ENCODE results near the gene CST7.
A peak's percentile ranks its signal among the peaks of the same experiment; 100 is the strongest.
"Not testable (repeated sequence)": the region's sequence is repeated elsewhere in the genome, so short reads cannot be mapped to it uniquely, and the experiment has no call there.

The CST7 gene

DNA sequence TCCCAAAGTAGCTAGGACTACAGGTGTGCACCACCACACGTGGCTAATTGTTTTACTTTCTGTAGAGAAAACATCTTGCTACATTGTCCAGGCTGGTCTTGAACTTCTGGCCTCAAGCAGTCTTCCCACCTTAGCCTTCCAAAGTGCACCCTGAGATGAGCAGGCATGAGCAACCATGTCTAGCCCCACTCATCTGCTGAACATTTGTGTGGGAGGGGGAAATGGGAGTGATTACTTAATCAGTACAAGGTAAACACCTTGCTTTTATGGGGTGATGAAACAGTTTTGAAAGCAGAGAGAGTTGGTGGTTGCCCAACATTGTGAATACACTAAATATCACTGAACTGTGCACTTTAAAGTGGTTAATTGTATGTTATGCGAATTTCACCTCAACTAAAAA is 38.2 kb downstream of the CST7 start:
- DNase-seq = peak; percentile 51

DNA sequence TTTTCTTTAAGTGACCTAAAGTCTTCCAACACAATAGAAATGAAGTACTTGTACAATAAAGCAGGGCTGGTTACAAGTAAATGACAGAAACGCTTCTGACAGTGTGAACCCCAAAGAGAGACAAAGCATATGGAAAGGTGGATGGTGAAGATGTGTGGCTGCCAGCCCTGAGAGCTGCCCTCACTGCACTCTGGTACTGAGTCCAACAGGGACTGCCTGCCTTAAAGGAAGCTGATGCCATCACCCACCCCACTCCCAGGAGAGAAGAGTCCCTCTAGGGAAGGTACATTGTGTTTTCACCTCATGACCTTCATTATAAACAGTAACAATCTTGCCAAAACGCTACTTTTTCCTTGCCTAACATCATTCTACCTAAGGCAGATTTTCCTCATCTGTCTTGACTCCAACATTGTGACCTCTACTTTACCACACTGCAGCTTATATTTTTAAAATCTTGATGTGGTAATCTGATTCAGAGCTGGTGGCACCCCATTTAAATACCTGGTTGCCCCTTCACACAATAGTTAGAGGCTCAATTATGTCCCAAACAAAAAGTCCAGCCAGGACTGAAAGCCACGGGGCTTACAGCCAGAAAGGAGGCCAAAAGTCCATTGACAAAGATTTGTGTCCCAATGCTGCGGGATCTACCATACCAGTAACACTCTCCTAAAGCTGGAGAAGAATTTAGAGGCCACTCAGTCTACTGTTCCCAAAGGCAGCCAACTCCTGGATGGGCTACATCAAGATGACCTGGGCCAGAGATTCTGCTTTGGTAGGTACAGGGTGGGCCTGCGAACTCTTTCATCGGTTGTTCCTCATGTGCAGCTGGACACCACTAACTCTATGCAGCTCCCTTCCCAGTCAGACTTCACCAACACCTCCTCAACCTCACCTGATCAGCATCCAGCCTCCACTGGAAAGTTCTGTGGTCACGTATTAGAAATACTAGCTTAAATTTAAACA is 39.1 kb downstream of the CST7 start:
- DNase-seq = no peak

DNA sequence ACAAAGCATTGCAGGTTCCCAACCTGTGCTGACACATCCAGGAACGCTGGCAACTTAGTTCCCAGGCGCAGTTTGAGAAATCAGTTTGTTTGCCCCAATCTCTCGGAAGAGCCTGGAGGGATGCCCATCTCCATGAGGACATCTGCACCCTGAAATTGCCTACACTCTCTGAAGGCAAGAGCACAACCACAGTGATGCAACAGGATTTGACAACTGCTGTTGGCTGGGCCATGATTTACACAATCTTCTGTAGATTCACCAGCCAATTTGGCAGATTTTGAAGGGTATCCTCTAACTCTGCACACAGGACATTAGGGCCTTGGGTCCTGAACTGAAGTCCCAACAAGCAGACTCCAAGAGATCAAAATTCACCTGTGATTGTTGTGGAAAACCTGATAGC is 40.1 kb downstream of the CST7 start:
- no peak for DNase-seq

DNA sequence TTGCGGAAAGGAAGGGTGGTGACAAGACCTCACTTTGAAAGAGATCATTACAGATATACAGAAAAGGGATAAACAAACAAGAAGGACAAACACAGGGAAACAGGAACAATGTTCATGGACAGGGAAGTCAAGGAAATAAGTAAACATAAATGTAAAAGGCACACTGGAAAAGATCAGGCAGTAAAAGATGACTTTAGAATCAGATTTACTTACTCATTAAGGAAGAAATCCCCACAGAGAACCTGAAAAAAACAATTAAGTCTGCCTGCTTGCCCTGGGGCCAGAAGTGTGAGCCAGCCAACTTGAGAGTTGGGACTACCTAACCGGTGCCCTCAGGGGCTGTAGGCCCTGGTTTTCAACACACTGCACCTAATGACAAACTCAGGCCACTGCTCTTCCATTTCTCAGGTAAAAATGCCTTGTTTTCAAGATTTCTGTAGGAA is 41.8 kb downstream of the CST7 start:
- DNase-seq = no peak

DNA sequence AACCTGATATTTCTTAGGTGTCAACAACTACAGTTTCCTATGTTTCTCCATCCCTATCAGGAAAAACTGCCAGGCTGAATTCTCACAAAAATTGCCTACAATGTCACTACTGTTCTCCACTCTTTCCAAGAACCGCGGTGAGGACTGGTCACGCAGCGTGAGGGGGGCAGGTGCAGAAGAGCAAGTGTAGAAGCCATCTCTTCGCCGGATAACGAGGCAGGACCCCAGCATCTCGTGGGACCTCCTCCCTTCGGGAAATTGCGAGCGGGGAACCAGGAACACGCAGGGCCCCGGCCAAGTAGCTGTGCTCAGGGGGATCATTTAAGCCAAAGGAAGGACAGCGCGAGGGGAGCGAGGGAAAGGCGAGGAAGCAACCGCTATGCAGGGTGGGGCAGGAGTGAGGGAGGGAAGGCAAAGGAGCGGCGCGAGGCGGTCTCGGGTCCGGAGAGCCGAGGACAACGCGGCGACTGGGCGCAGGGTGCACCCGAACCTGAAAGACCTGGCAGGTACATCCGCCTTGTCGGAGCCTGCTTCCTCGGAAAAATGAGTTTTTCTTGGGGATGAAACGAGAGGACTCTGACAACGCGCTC is 42.9 kb downstream of the CST7 start:
- DNase-seq = peak; percentile 22

DNA sequence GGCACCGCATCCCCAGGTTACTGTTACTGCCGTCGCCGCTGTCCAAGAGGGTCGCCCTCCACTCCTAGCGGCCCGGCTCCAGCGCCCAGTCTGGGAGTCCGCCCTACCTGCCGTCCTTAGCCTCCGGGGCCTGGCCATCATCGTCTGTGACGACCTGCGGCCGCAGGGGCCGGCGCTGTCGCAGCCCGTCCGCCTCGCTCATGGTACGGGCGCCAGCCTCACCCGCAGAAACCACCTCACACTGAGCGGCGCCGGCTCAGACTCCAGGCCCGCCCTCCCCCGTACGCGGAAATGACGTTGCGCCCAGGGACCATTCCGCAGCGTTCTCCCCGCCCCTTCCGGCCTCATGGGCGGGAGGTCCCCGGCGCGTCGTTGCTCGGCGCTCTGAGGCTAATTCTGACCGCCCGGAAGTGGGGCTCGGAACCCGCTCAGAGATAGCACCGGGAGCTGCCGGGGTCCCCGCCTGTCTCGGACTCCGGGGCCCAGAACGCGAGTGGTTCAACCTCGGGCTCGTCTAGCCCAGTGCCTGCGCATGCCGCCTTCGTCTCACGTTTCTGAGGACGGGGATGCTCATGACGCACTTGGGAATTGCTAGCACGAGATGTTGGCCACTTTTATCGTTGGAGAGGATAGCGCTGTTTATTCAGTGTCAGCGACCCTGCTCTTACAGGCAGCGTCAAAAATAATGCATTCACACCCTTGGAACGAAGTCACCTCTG is 43.6 kb downstream of the CST7 start, which contains the start of gene APMAP:
TSS of gene APMAP (minus strand) at position 265 of the 719 bp plus-strand sequence. CDS start at position 202, 63 bp downstream.
- DNase-seq = peak; percentile 97

DNA sequence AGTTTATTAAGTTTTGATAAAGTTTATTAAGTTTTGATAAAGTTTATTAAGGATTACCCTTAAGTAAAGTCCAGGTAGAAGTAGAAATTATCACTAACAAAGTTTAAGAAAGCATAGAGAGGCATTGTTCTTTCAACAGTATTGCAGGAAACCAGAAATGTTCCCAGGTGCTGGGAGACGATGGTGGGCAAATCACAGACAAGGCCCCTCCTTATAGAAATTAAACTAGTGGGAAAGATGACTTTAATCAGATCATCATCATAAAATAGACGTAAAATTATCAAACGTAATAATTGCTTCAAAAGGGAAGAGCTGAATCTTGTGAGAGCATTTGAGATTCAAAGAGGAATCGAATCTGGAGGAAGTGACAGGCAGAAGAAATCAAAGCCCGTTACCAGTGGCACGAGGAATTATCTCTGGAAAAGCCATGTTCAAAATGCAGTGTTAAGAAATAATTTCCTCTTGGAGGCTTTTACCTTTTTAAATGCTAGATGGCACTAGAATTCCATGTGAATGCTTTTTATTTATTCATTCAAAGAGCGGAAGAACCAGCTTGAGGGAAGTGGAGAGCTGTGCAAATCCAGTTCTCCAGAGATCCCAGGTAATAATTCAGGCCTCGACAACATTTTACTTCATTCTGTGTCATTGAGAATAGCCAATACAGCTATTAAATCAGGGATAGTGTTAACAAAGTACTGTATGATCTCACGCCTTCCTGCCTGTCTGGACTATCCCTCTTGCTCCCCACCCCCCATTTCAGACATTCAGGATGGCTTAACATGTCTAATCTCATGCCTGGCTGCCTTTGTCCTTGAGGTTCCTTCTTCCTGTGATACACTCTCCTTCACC is 44.5 kb downstream of the CST7 start:
- no peak for DNase-seq

DNA sequence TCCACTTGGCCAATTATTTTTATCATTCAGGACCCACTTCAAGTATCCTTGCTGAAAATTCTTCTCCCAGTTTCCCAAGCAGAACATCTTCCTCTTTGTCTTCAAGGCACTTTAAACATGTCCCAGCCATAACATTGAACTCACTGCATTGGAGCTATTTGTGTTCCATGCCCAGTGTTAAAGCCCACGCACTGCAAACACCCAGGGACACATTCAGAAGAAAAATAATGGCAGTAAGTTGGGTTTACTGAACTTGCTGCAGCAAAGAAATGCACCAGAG is 45.1 kb downstream of the CST7 start:
- DNase-seq = no peak

DNA sequence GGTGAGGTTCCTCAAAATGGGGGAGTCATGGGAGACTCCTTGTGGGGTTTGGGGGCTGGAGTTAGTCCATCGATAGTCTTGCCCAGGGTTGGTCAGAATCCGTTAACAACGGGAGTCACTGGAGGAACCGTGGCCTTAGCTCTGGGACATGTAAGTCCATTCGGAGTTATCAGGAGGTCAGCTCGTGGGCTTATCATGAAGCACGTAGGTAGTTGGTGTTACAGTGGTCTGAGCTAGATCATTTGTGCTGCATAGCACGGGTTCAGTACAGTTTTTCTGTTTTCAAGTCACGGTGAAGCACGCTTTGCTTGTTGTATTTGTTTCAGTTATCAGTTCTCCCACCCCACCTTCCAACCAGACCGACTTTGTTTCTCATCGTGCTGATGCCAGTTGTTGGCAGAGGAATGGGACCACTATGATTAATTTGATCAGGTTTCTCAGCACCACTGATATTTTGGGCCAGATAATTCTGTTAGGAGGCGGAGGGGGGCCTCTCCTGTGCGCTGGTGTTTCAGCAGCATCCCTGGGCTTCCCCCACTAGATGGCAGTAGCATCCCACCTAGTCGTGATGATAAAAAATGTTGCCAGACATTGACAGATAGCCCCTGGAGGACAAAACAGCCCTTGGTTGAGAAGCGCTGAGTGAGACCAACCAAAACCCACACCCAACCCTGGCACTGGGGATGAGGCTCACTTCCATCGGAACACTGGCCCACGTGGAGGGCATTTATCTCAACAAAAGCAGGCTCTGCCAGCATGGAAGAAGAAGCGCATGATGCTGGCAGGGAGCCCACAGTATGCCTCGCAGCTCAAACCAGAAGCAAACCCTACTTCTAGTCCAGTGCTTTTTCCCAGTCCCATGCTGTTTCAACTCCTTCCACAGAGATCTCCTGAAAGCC is 45.6 kb downstream of the CST7 start:
- DNase-seq = peak; percentile 89

DNA sequence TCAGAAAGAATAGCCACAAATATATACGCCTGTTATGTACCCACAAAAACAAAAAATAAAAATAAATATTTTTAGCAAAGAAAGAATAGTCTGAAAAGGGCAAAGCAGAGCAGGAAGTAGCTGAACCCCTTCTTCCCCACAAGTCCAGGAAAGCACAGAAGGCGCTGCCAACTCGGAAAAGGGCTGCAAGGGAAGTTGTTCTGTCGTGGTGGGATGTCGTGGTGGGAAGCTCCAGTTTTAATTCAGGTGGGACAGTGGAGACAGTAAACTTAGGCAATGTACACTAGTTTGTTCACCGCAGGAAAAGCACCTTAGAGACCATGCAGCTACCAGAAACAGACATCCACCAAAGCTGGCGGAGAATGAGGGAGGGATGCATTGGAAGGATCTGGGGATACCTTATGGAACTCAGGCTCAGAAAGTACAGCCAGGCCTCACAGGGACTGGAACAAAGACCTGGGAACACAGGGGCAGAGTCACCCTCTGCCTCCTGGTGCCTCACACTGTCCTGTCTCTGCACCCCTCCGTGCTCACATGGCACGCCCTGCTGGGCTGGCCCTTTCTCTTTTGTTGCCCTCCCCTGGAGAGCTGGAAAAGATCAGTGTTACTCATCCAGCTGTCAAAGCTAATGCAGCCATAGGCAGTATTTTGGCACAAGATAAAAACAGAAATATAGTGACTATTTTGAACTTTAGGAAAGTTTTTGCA is 46.8 kb downstream of the CST7 start:
- DNase-seq = no peak

DNA sequence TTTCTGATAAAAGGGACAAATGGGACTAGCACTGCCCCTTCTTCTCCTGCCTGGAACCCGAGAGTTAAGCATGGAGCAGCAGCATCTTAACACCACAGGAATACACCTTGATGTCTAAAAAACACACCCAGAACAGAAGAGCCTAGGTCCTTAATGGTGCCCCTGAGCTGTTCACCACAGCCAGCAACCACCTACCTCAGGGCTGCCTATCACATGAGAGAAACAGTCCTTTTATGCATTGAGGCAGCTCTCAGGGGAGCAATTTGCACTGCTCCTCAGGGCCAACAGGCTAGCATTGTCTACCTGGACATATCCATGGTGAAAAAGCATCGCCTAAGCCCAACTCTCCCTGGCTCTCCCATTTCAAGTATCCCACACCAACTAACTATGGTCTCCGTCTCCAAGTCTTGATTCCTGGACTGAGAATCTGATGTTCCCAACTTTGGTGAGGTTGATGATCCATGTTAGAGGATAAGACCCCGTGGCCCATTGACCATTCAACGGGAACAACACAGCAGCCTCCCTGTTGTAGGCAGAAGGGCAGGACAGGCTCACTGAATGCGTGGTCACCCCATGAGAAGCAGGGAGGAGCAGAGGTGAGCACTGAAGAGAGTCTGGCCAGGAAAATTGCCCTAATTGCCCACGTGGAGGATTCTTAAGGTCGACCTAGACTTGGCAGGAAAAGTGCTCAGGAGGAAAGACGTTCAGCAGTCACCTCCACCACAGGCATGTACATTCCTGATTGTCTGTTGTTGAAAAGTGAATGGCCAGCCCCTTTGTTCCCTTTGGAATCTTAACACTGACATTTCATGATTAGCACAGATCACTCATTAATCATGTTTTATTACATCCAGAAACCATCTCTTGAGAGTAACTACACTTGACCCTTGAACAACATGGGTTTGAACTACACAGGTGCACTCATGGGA is 47.6 kb downstream of the CST7 start:
- DNase-seq = no peak

DNA sequence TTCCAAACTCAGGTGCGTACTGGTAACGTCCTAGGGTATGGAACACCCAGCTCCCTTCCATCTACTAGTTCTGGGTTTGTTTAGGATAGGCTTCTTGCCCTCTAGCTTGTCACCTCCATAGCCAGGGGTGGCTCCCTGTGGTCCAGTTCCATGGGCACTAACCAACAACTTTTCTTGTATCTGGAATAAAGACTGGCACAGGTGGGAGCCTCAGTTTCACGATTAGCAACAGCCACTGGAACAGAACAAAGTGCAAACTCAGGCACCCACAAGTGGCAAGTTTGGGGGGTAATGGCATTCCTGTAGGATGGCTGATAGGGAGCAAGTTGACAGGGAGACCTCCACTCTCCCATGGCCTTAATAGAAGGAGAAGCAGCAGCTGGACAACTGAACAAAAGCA is 49.1 kb downstream of the CST7 start:
- DNase-seq = no peak

DNA sequence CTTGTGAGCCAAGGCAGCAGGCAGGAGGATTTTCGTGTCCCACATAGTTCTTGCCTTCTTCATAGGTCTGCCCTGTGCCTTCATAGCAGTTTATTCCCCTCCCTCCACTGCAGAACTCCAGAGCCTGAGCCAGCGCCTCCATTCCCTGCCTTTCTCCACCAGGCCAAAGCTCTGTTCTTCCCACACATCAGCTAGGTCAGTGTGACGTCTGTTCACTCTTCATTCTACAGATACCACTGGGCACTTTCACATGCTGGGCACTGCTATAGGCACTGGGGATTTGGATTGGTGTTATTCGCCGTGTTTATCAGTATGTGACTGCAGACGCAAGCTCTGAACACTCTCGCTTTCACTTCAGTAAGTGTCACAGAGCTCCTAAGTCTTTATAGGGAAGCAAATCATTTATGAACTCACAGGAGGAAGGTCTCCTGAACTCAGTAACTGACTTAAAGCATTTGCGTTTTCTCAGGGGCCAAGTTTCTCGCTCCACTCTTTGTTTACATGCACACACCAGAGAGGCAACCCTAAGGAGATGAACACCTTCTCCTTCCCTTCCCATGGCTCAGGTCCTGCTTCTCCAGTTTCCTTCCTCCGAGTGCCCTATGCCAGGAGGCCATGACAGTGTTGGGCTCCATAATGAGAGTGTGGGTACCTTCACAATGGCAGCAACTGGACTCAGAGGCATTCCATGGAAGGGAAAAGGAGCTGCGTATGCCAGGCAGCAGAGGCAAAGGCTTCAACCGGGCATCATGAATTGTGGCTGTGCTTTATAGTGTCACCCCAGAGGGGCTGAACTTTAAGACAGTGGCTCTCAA is 49.8 kb downstream of the CST7 start:
- no peak for DNase-seq

DNA sequence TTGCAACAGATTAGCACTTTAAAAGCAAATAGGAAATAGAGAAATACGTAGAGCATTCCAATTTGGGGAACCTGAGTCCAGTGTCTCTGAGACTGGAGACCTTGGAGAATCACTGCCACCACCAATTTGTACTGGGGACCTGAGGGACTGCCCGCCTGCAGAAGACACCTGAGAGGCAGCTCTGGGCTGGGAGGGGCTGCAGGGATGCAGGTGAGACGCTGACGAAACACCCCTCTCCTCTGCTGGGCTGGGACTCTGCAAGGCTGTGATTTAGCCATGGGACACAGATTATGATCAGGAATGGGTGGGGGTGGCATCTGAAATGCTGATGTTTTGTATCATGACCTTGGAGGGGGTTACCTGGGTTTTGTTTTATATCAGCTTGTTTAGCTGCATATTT is 50.5 kb downstream of the CST7 start:
- no peak for DNase-seq

DNA sequence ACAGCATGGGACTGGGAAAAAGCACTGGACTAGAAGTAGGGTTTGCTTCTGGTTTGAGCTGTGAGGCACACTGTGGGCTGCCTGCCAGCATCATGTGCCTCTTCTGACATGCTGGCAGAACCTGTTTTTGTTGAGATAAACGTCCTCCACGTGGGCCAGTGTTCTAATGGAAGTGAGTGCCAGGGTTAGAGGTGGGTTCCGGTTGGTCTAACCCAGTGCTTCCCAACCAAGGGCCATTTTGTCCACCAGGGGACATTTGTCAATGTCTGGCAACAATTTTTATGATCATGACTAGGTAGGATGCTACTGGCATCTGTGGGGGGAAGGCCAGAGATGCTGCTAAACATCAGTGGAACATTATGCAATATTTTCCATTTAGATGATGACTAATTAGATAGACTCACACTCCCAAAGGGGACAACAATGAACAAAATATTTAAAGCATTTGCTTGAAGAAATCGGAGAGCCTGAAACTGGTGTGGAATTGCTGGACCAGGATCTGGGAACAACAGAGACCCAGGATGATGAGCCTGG is 51.3 kb downstream of the CST7 start:
- no peak for DNase-seq

DNA sequence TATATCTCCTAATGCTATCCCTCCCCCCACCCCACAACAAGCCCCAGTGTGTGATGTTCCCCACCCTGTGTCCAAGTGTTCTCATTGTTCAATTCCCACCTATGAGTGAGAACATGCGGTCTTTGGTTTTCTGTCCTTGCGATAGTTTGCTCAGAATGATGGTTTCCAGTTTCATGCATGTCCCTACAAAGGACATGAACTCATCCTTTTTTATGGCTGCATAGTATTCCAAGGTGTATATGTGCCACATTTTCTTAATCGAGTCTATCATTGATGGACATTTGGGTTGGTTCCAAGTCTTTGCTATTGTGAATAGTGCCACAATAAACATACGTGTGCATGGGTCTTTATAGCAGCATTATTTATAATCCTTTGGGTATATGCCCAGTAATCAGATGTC is 52.3 kb downstream of the CST7 start:
- not testable (repeated sequence) for DNase-seq

DNA sequence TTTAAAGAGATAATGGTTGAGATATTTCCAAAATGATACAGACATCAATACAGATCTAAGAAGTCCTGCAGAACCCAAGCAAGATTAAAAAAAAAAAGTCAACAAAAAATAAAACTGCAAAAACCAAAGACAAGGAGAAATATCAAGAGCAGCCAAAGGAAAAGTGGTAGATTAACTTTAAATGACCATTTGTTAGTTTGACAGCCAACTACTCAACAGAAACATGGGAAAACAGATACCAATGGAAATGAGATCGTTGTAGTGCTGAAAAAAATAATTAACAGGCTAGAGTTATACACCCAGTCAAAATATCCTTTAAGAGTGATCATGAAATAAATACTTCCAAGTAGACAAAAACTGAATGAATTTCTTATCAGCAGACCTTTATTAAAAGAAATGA is 53.9 kb downstream of the CST7 start:
- DNase-seq = no peak

DNA sequence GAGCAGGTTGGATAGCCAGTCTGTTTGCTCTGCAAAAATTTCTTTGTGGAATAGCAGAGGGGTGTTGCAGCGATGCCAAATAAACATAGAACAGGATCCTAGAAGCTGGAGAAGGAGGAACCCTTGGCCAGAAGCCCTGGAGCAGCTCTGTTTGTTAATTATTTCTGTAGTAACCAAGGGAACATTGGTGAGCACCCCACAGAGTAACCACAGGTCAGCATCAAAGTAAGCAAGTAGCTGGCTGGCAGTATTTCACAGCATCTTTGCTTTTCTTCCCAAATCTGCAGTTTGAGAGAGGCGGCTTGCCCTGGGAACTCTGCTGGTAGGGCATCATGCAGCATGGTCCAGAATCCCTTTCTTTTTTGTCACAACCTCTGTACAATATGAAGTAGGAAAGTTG is 56.2 kb downstream of the CST7 start:
- DNase-seq = no peak

DNA sequence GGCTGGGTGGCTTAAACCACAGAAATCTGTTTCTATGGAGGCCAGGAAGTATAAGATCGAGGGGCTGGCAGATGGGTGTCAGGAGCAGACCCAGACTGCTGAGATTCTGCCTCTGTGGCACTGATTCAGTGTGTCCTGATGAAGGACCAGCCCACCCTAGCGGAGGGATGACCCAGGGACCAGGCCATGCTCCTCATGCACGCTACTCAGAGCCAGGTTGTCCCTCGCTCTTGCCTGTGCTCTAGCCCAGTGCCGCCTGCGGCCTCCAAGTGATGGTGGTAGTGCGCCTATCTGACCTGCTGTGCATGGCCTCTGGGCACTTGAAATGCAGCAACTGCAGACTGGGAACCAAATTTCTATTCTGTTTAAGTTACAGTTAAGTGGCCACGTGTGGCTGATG is 56.6 kb downstream of the CST7 start:
- no peak for DNase-seq
